ENCODE measurements around the gene SNX20.
A peak's percentile ranks its signal among the peaks of the same experiment; 100 is the strongest.

The SNX20 gene

GRCh38 chr16:50675686-50676610, 5.2 kb downstream of the SNX20 start:
- H3K36me3 ChIP-seq (ENCODE audit: control insufficient read depth, insufficient read depth, low read length, severe bottlenecking), result no peaks in the 10 kb centered on the region
- H3K4me3 ChIP-seq (ENCODE audit: low read length), result no peak overlapping the region
- H3K9ac ChIP-seq (ENCODE audit: low read length), result no peak overlapping the region
- H3K4me1 ChIP-seq (ENCODE audit: control insufficient read depth, insufficient read depth, low read length), result no peaks in the 10 kb centered on the region
- DNase-seq (ENCODE audit: low read depth), result no peak
- peaks cover 15% of the 10 kb centered on the region for H3K27me3 ChIP-seq (replicated peaks; ENCODE audit: control insufficient read depth, insufficient read depth, low read length)
- peaks cover 28% of the 10 kb centered on the region for H3K9me3 ChIP-seq (ENCODE audit: control insufficient read depth, low read length)

- no peaks in the 10 kb centered on the region for H3K4me1 ChIP-seq (ENCODE audit: control insufficient read depth, insufficient read depth, low read length)
- peaks cover 28% of the 10 kb centered on the region for H3K9me3 ChIP-seq (ENCODE audit: control insufficient read depth, low read length)
- DNase-seq (ENCODE audit: low read depth), result no peak
- no peak overlapping the region for H3K4me3 ChIP-seq (ENCODE audit: low read length)
- H3K27me3 ChIP-seq (replicated peaks; ENCODE audit: control insufficient read depth, insufficient read depth, low read length), result peaks cover 15% of the 10 kb centered on the region
- H3K9ac ChIP-seq (ENCODE audit: low read length), result no peak overlapping the region
- H3K36me3 ChIP-seq (ENCODE audit: control insufficient read depth, insufficient read depth, low read length, severe bottlenecking), result no peaks in the 10 kb centered on the region
These were observed 6.3 kb downstream of the SNX20 start for GRCh38 chr16:50674831-50675230.

- Histone ChIP-seq H3K4me1 (ENCODE audit: control insufficient read depth, insufficient read depth, low read length) (no peaks in the 10 kb centered on the region), H3K4me3 (ENCODE audit: low read length) (no peak overlapping the region), H3K36me3 (ENCODE audit: control insufficient read depth, insufficient read depth, low read length, severe bottlenecking) (no peaks in the 10 kb centered on the region), H3K9me3 (ENCODE audit: control insufficient read depth, low read length) (peaks cover 28% of the 10 kb centered on the region), H3K9ac (ENCODE audit: low read length) (no peak overlapping the region), H3K27me3 (replicated peaks; ENCODE audit: control insufficient read depth, insufficient read depth, low read length) (peaks cover 15% of the 10 kb centered on the region)
- no peak for DNase-seq (ENCODE audit: low read depth)
These were observed 7.4 kb downstream of the SNX20 start for GRCh38 chr16:50673496-50674275.

GRCh38 chr16:50671644-50672260, 9.4 kb downstream of the SNX20 start:
- no peak overlapping the region for H3K4me3 ChIP-seq (ENCODE audit: low read length)
- DNase-seq (ENCODE audit: low read depth), result peak; percentile 12

GRCh38 chr16:50670476-50670875, 10.6 kb downstream of the SNX20 start:
- DNase-seq (ENCODE audit: low read depth), result no peak
- Histone ChIP-seq H3K36me3 (ENCODE audit: control insufficient read depth, insufficient read depth, low read length, severe bottlenecking) (no peaks in the 10 kb centered on the region), H3K4me1 (ENCODE audit: control insufficient read depth, insufficient read depth, low read length) (no peaks in the 10 kb centered on the region), H3K4me3 (ENCODE audit: low read length) (no peak overlapping the region), H3K9ac (ENCODE audit: low read length) (no peak overlapping the region), H3K27me3 (replicated peaks; ENCODE audit: control insufficient read depth, insufficient read depth, low read length) (peaks cover 7% of the 10 kb centered on the region), H3K9me3 (ENCODE audit: control insufficient read depth, low read length) (peaks cover 28% of the 10 kb centered on the region)

More at GRCh38 chr16:50671644-50672260, 9.4 kb downstream of the SNX20 start:
- Histone ChIP-seq H3K9ac (ENCODE audit: low read length) (no peak overlapping the region), H3K4me1 (ENCODE audit: control insufficient read depth, insufficient read depth, low read length) (no peaks in the 10 kb centered on the region), H3K36me3 (ENCODE audit: control insufficient read depth, insufficient read depth, low read length, severe bottlenecking) (no peaks in the 10 kb centered on the region), H3K9me3 (ENCODE audit: control insufficient read depth, low read length) (peaks cover 28% of the 10 kb centered on the region), H3K27me3 (replicated peaks; ENCODE audit: control insufficient read depth, insufficient read depth, low read length) (peaks cover 14% of the 10 kb centered on the region)

GRCh38 chr16:50669741-50670140, 11.4 kb downstream of the SNX20 start:
- DNase-seq (ENCODE audit: low read depth), result no peak
- Histone ChIP-seq H3K27me3 (replicated peaks; ENCODE audit: control insufficient read depth, insufficient read depth, low read length) (peaks cover 3% of the 10 kb centered on the region), H3K4me1 (ENCODE audit: control insufficient read depth, insufficient read depth, low read length) (no peaks in the 10 kb centered on the region), H3K9me3 (ENCODE audit: control insufficient read depth, low read length) (peaks cover 28% of the 10 kb centered on the region), H3K9ac (ENCODE audit: low read length) (no peak overlapping the region), H3K36me3 (ENCODE audit: control insufficient read depth, insufficient read depth, low read length, severe bottlenecking) (no peaks in the 10 kb centered on the region), H3K4me3 (ENCODE audit: low read length) (no peak overlapping the region)

GRCh38 chr16:50668368-50669008, 12.6 kb downstream of the SNX20 start:
- no peak for DNase-seq (ENCODE audit: low read depth)
- Histone ChIP-seq H3K4me3 (ENCODE audit: low read length) (no peak overlapping the region), H3K9me3 (ENCODE audit: control insufficient read depth, low read length) (peaks cover 31% of the 10 kb centered on the region), H3K36me3 (ENCODE audit: control insufficient read depth, insufficient read depth, low read length, severe bottlenecking) (no peaks in the 10 kb centered on the region), H3K27me3 (replicated peaks; ENCODE audit: control insufficient read depth, insufficient read depth, low read length) (no peaks in the 10 kb centered on the region), H3K9ac (ENCODE audit: low read length) (no peak overlapping the region), H3K4me1 (ENCODE audit: control insufficient read depth, insufficient read depth, low read length) (no peaks in the 10 kb centered on the region)

- no peaks in the 10 kb centered on the region for H3K4me1 ChIP-seq (ENCODE audit: control insufficient read depth, insufficient read depth, low read length)
- H3K4me3 ChIP-seq (ENCODE audit: low read length), result no peak overlapping the region
- H3K9ac ChIP-seq (ENCODE audit: low read length), result no peak overlapping the region
- no peak for DNase-seq (ENCODE audit: low read depth)
- H3K36me3 ChIP-seq (ENCODE audit: control insufficient read depth, insufficient read depth, low read length, severe bottlenecking), result no peaks in the 10 kb centered on the region
- no peaks in the 10 kb centered on the region for H3K27me3 ChIP-seq (replicated peaks; ENCODE audit: control insufficient read depth, insufficient read depth, low read length)
- peaks cover 23% of the 10 kb centered on the region for H3K9me3 ChIP-seq (ENCODE audit: control insufficient read depth, low read length)
These were observed 13.4 kb downstream of the SNX20 start for GRCh38 chr16:50667497-50668367.

- Histone ChIP-seq H3K4me1 (ENCODE audit: control insufficient read depth, insufficient read depth, low read length) (no peaks in the 10 kb centered on the region), H3K9ac (ENCODE audit: low read length) (no peak overlapping the region), H3K9me3 (ENCODE audit: control insufficient read depth, low read length) (peaks cover 19% of the 10 kb centered on the region), H3K36me3 (ENCODE audit: control insufficient read depth, insufficient read depth, low read length, severe bottlenecking) (no peaks in the 10 kb centered on the region), H3K27me3 (replicated peaks; ENCODE audit: control insufficient read depth, insufficient read depth, low read length) (peaks cover 2% of the 10 kb centered on the region), H3K4me3 (ENCODE audit: low read length) (no peak overlapping the region)
- no peak for DNase-seq (ENCODE audit: low read depth)
These were observed 14.2 kb downstream of the SNX20 start for GRCh38 chr16:50666658-50667496.
